H9 (cell line): ENCODE results near the gene DPF3. TPM values are rescaled to one million over a fixed set of nuclear protein-coding genes. Genes with fewer than 3 reads are reported as not detected.

Source experiments
- DNase-seq: peaks from one replicate; pipeline ENCODE4 v3.0.0-alpha.2; 2017
- H2AFZ ChIP-seq: one replicate; pipeline ENCODE4 v1.6.1; 2013; ENCODE audit warnings: mild to moderate bottlenecking, low read length, control low read depth, moderate library complexity
- H2AK5ac ChIP-seq: 2 replicates; pipeline ENCODE4 v1.6.1; 2013; ENCODE audit warnings: low read length, control low read depth, mixed read lengths; ENCODE audit not compliant: insufficient read length
- H2BK120ac ChIP-seq: one replicate; pipeline ENCODE4 v1.6.1; 2013; ENCODE audit warnings: low read depth, mild to moderate bottlenecking, low read length, control low read depth, inconsistent platforms; ENCODE audit not compliant: poor library complexity, severe bottlenecking
- H2BK12ac ChIP-seq: 2 replicates; pipeline ENCODE4 v1.6.1; 2013; ENCODE audit warnings: low read length, control low read depth, mixed read lengths, low read depth; ENCODE audit not compliant: insufficient read length
- H2BK15ac ChIP-seq: 2 replicates; pipeline ENCODE4 v1.6.1; 2013; ENCODE audit warnings: low read depth, low read length, control low read depth
- H2BK20ac ChIP-seq: one replicate; pipeline ENCODE4 v1.6.1; 2013; ENCODE audit warnings: low read depth, mild to moderate bottlenecking, low read length, control low read depth, inconsistent platforms; ENCODE audit not compliant: poor library complexity, severe bottlenecking
- H2BK5ac ChIP-seq: 2 replicates; pipeline ENCODE4 v1.6.1; 2013; ENCODE audit warnings: low read length, control low read depth, mixed read lengths; ENCODE audit not compliant: insufficient read length
- H3K14ac ChIP-seq: 2 replicates; pipeline ENCODE4 v1.6.1; 2013; ENCODE audit warnings: low read length, control low read depth; ENCODE audit not compliant: insufficient read depth
- H3K18ac ChIP-seq: 2 replicates; pipeline ENCODE4 v1.6.1; 2013; ENCODE audit warnings: low read depth, mild to moderate bottlenecking, mixed read lengths, low read length, control low read depth; ENCODE audit not compliant: insufficient read length
- H3K23ac ChIP-seq: 2 replicates; pipeline ENCODE4 v1.6.1; 2013; ENCODE audit warnings: low read length, control low read depth, mixed read lengths, low read depth; ENCODE audit not compliant: insufficient read length
- H3K23me2 ChIP-seq: 2 replicates; pipeline ENCODE4 v1.6.1; 2013; ENCODE audit warnings: low read depth, mild to moderate bottlenecking, mixed read lengths, low read length, control low read depth; ENCODE audit not compliant: insufficient read length, poor library complexity, severe bottlenecking
- H3K27ac ChIP-seq: 2 replicates; pipeline ENCODE4 v1.5.1; 2013; ENCODE audit warnings: low read length, control low read depth, mixed read lengths, low read depth; ENCODE audit not compliant: insufficient read length
- H3K27me3 ChIP-seq: 2 replicates; pipeline ENCODE4 v1.6.1; 2013; ENCODE audit warnings: low read length, control low read depth, inconsistent platforms; ENCODE audit not compliant: insufficient read depth
- H3K4ac ChIP-seq: 2 replicates; pipeline ENCODE4 v1.6.1; 2013; ENCODE audit warnings: low read depth, mild to moderate bottlenecking, control low read depth, inconsistent platforms, low read length, moderate library complexity
- H3K4me1 ChIP-seq: 2 replicates; pipeline ENCODE4 v1.6.1; 2013; ENCODE audit warnings: low read length, control low read depth, inconsistent platforms; ENCODE audit not compliant: insufficient read depth
- H3K4me2 ChIP-seq: 2 replicates; pipeline ENCODE4 v1.6.1; 2013; ENCODE audit warnings: low read length, control low read depth, mixed read lengths; ENCODE audit not compliant: insufficient read length, insufficient read depth
- H3K56ac ChIP-seq: 2 replicates; pipeline ENCODE4 v1.6.1; 2013; ENCODE audit warnings: low read depth, mild to moderate bottlenecking, mixed read lengths, low read length, control low read depth; ENCODE audit not compliant: insufficient read length
- H3K79me1 ChIP-seq: 2 replicates; pipeline ENCODE4 v1.6.1; 2013; ENCODE audit warnings: low read depth, mild to moderate bottlenecking, moderate library complexity, low read length, control low read depth, inconsistent platforms; ENCODE audit not compliant: insufficient read depth, poor library complexity, severe bottlenecking
- H3K79me2 ChIP-seq: 2 replicates; pipeline ENCODE4 v1.6.1; 2013; ENCODE audit warnings: low read length, control low read depth, inconsistent platforms; ENCODE audit not compliant: insufficient read depth
- H3K9ac ChIP-seq: 2 replicates; pipeline ENCODE4 v1.6.1; 2013; ENCODE audit warnings: low read length, control low read depth, mixed read lengths; ENCODE audit not compliant: insufficient read length; ENCODE audit errors: extremely low read depth
- H3K9me3 ChIP-seq: one replicate; pipeline ENCODE4 v1.6.1; 2013; ENCODE audit warnings: low read depth, low read length, inconsistent platforms; ENCODE audit not compliant: control insufficient read depth
- H3T11ph ChIP-seq: one replicate; pipeline ENCODE4 v1.6.1; 2013; ENCODE audit warnings: mild to moderate bottlenecking, low read length, control low read depth, inconsistent platforms
- H4K20me1 ChIP-seq: one replicate; pipeline ENCODE4 v1.6.1; 2013; ENCODE audit not compliant: control insufficient read depth, insufficient read length, insufficient read depth
- H4K5ac ChIP-seq: 2 replicates; pipeline ENCODE4 v1.6.1; 2013; ENCODE audit warnings: low read depth, mild to moderate bottlenecking, mixed read lengths, low read length, control low read depth; ENCODE audit not compliant: insufficient read length
- H4K8ac ChIP-seq: replicated peaks from 2 replicates; pipeline ENCODE4 v1.6.1; 2013; ENCODE audit warnings: low read length, control low read depth, mixed read lengths, low read depth; ENCODE audit not compliant: insufficient read length
- H4K91ac ChIP-seq: 2 replicates; pipeline ENCODE4 v1.6.1; 2013; ENCODE audit warnings: low read depth, mild to moderate bottlenecking, moderate library complexity, mixed read lengths, low read length, control low read depth; ENCODE audit not compliant: insufficient read length
- H3K27ac Mint-ChIP-seq, 3 experiments: 2 replicates in 2 of 3; 3 replicates in 1 of 3; pipeline ENCODE4 v1.8.0; 2020 to 2021; ENCODE audit warnings: mixed read lengths in 3 of 3, mild to moderate bottlenecking in 1 of 3, moderate library complexity in 1 of 3
- H3K27me3 Mint-ChIP-seq: 2 replicates; pipeline ENCODE4 v1.8.0; 2021; ENCODE audit warnings: low read depth, mild to moderate bottlenecking, moderate library complexity, mixed read lengths
- H3K36me3 Mint-ChIP-seq, 3 experiments: 2 replicates in 2 of 3; 3 replicates in 1 of 3; pipeline ENCODE4 v1.8.0; 2020 to 2021; ENCODE audit warnings: low read depth in 3 of 3, mixed read lengths in 3 of 3; ENCODE audit not compliant: insufficient read depth in 1 of 3
- H3K4me1 Mint-ChIP-seq, 2 experiments: 2 replicates each; pipeline ENCODE4 v1.8.0; 2020; ENCODE audit warnings: mixed read lengths in 2 of 2
- H3K4me3 Mint-ChIP-seq, 2 experiments: 2 replicates in 1 of 2; 3 replicates in 1 of 2; pipeline ENCODE4 v1.8.0; 2020 to 2021; ENCODE audit warnings: mild to moderate bottlenecking in 2 of 2, mixed read lengths in 2 of 2, moderate library complexity in 1 of 2
- H3K9me3 Mint-ChIP-seq, 2 experiments: 2 replicates in 1 of 2; 3 replicates in 1 of 2; pipeline ENCODE4 v1.8.0; 2020; ENCODE audit warnings: mild to moderate bottlenecking in 2 of 2, mixed read lengths in 2 of 2, moderate library complexity in 1 of 2
- CTCF ChIP-seq: fragments of 200-600 bp; sonication (generic); conservative IDR thresholded peaks from 3 replicates; pipeline ENCODE4 v1.8.0; 2021; ENCODE audit warnings: antibody characterized with exemption, mild to moderate bottlenecking
- WGBS: extraction: QIAGEN DNeasy Blood & Tissue Kit; methylation state at CpG from one replicate; pipeline ENCODE4 v1.1.7; 2013; ENCODE audit warnings: missing lambda C conversion rate, low lambda C conversion rate, mixed read lengths; ENCODE audit not compliant: insufficient read length; ENCODE audit errors: extremely low coverage; 5-methylcytosine and 5-hydroxymethylcytosine counted together
- total RNA-seq: library from RNA; stranded (reverse); gene quantifications from 2 replicates; pipeline ENCODE4 v1.2.1, GENCODE V29; 2021

The DPF3 gene
- total RNA-seq, 1 experiment from 2014 or later: not detected

DNA sequence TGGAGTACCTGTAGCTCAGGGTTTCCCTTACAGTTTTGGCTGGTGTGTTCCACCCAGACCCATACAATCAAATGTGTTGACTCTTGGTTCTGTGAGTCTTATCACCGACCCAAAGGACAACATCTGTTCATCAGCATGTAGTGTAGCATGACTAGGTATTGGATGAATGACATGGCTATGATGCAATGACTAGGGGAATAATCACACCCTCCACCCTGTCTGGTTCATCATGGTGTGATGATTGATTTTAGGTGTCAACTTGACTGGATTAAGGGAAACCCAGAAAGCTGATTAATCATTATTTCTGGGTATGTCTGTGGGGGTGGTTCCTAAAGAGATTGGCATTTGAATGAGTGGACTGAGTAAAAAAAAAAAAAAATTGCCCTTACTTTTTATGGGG is 311.3 kb downstream of the DPF3 start:
- Histone ChIP-seq H2AFZ (no peak overlapping the region), H3K79me1 (no peaks in the 10 kb centered on the region), H3K18ac (no peak overlapping the region), H2AK5ac (no peak overlapping the region), H3K4ac (no peak overlapping the region), H2BK12ac (no peak overlapping the region), H4K20me1 (no peaks in the 10 kb centered on the region), H2BK120ac (no peak overlapping the region), H3K79me2 (no peaks in the 10 kb centered on the region), H3K23ac (no peak overlapping the region), H3K9ac (no peak overlapping the region), H3K23me2 (no peaks in the 10 kb centered on the region), H4K91ac (no peak overlapping the region), H2BK15ac (no peak overlapping the region), H3K4me2 (no peak overlapping the region), H3K9me3 (no peaks in the 10 kb centered on the region), H3K4me1 (no peaks in the 10 kb centered on the region), H4K5ac (no peak overlapping the region), H3K56ac (no peak overlapping the region), H4K8ac (no peak overlapping the region), H2BK20ac (no peak overlapping the region), H3K14ac (no peak overlapping the region), H3K27me3 (no peaks in the 10 kb centered on the region), H3T11ph (no peak overlapping the region), H2BK5ac (no peak overlapping the region), H3K27ac (no peak overlapping the region)
- no CpG with 5 or more reads among the region's 1 CpG for WGBS
- no peak for TF ChIP-seq CTCF
- Mint-ChIP-seq H3K4me3 (no peak overlapping the region), H3K27me3 (peaks cover 7% of the 10 kb centered on the region), H3K9me3 (no peaks in the 10 kb centered on the region; a peak in 1 of 5 replicates), H3K36me3 (no peaks in the 10 kb centered on the region), H3K4me1 (no peaks in the 10 kb centered on the region), H3K27ac (no peak overlapping the region)
- DNase-seq: no peak
